SU-DHL-6 (cell line): Measurements from ENCODE around the gene CCR6.

Experiments used
- H2AFZ ChIP-seq: fragments of 200-600 bp; sonication (generic); 2 replicates; pipeline ENCODE4 v1.6.1; 2014; ENCODE audit warnings: low read depth, mild to moderate bottlenecking, moderate library complexity, mixed read lengths, antibody characterized with exemption, low read length; ENCODE audit not compliant: severe bottlenecking
- H3F3A ChIP-seq: fragments of 200-600 bp; shearing (Covaris generic); 2 replicates; pipeline ENCODE4 v1.6.0; 2016; ENCODE audit warnings: antibody characterized with exemption, mild to moderate bottlenecking; ENCODE audit not compliant: insufficient read depth
- H3K27ac ChIP-seq: fragments of 200-600 bp; sonication (generic); 2 replicates; pipeline ENCODE4 v1.5.1; 2016; ENCODE audit warnings: low read depth, mild to moderate bottlenecking, low read length, moderate library complexity, mixed read lengths
- H3K27me3 ChIP-seq: fragments of 200-600 bp; sonication (generic), shearing (Covaris generic); 2 replicates; pipeline ENCODE4 v1.6.0; 2014; ENCODE audit warnings: mild to moderate bottlenecking, low read length
- H3K36me3 ChIP-seq: fragments of 200-600 bp; sonication (generic); 2 replicates; pipeline ENCODE4 v1.6.1; 2014; ENCODE audit warnings: mild to moderate bottlenecking, low read length, mixed read lengths
- H3K4me2 ChIP-seq: fragments of 300-600, 200-600 bp; shearing (Covaris generic), sonication (generic); 2 replicates; pipeline ENCODE4 v1.6.0; 2014; ENCODE audit warnings: low read length, low read depth, mild to moderate bottlenecking; ENCODE audit not compliant: poor library complexity, severe bottlenecking
- H3K4me3 ChIP-seq: fragments of 200-600 bp; sonication (generic); 2 replicates; pipeline ENCODE4 v1.5.1; 2014; ENCODE audit warnings: antibody characterized with exemption, low read length, mild to moderate bottlenecking, mixed read lengths; ENCODE audit not compliant: insufficient read depth, poor library complexity, severe bottlenecking
- H3K79me2 ChIP-seq: fragments of 200-600 bp; sonication (generic); 2 replicates; pipeline ENCODE4 v1.6.1; 2014; ENCODE audit warnings: mild to moderate bottlenecking, low read length, moderate library complexity; ENCODE audit not compliant: insufficient read depth
- H3K9ac ChIP-seq: fragments of 200-600 bp; sonication (generic); 2 replicates; pipeline ENCODE4 v1.7.0; 2014; ENCODE audit warnings: mild to moderate bottlenecking, low read length
- H3K9me2 ChIP-seq: fragments of 200-600 bp; sonication (generic); replicated peaks from 2 replicates; pipeline ENCODE4 v1.6.1; 2014; ENCODE audit warnings: low read length; ENCODE audit not compliant: insufficient read depth
- H3K9me3 ChIP-seq: fragments of 200-600 bp; sonication (generic); 2 replicates; pipeline ENCODE4 v1.6.1; 2014; ENCODE audit warnings: low read length, mixed read lengths; ENCODE audit not compliant: insufficient read depth
- H4K20me1 ChIP-seq: fragments of 200-600 bp; sonication (generic); 2 replicates; pipeline ENCODE4 v1.6.1; 2014; ENCODE audit warnings: low read depth, mild to moderate bottlenecking, antibody characterized with exemption, low read length, moderate library complexity, mixed read lengths
- EZH2phosphoT487 ChIP-seq: fragments of 200-600 bp; sonication (generic), shearing (Covaris generic); conservative IDR thresholded peaks from 2 replicates; pipeline ENCODE4 v1.6.1; 2018; ENCODE audit warnings: mild to moderate bottlenecking, antibody characterized with exemption, low read length, moderate library complexity, mixed read lengths
- TF ChIP-seq, protein P1 (sequence below): fragments of 200-600 bp; sonication (generic); IDR thresholded peaks from one replicate; pipeline ENCODE4 v1.5.1; 2017; ENCODE audit warnings: antibody characterized with exemption, mild to moderate bottlenecking, low read length, moderate library complexity; ENCODE audit not compliant: insufficient read depth, poor library complexity, severe bottlenecking

The CCR6 gene

DNA sequence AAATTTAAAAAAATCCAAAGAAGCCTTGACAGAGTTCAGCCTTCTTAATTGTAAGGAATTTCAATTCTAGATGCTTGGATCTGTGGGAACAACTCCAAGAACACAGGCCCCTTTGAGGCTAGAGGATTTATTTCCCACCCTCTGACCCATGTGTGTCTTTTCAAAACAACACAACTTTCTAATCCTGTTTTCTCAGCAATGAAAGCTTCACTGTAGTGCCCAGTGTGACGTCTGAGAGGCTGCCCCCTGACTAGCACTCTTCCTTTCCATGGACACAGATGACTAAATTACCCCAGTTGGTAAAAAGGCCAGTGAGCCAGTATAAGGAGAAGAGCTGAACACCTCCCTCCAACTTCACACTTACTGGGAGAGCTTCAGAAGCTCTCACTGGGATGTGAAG lies 16.5 kb upstream of the CCR6 start:
- Histone ChIP-seq H3K36me3 (no peaks in the 10 kb centered on the region), H2AFZ (no peak overlapping the region), H3K4me3 (no peak overlapping the region), H3K9me2 (no peaks in the 10 kb centered on the region), H4K20me1 (no peaks in the 10 kb centered on the region), H3F3A (no peaks in the 10 kb centered on the region), H3K27me3 (no peaks in the 10 kb centered on the region), H3K9me3 (no peaks in the 10 kb centered on the region), H3K9ac (no peak overlapping the region), H3K4me2 (no peak overlapping the region), H3K27ac (no peak overlapping the region), H3K79me2 (no peaks in the 10 kb centered on the region)
- no peak for TF ChIP-seq EZH2phosphoT487
- TF ChIP-seq, protein P1, sequence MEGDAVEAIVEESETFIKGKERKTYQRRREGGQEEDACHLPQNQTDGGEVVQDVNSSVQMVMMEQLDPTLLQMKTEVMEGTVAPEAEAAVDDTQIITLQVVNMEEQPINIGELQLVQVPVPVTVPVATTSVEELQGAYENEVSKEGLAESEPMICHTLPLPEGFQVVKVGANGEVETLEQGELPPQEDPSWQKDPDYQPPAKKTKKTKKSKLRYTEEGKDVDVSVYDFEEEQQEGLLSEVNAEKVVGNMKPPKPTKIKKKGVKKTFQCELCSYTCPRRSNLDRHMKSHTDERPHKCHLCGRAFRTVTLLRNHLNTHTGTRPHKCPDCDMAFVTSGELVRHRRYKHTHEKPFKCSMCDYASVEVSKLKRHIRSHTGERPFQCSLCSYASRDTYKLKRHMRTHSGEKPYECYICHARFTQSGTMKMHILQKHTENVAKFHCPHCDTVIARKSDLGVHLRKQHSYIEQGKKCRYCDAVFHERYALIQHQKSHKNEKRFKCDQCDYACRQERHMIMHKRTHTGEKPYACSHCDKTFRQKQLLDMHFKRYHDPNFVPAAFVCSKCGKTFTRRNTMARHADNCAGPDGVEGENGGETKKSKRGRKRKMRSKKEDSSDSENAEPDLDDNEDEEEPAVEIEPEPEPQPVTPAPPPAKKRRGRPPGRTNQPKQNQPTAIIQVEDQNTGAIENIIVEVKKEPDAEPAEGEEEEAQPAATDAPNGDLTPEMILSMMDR = no peak

DNA sequence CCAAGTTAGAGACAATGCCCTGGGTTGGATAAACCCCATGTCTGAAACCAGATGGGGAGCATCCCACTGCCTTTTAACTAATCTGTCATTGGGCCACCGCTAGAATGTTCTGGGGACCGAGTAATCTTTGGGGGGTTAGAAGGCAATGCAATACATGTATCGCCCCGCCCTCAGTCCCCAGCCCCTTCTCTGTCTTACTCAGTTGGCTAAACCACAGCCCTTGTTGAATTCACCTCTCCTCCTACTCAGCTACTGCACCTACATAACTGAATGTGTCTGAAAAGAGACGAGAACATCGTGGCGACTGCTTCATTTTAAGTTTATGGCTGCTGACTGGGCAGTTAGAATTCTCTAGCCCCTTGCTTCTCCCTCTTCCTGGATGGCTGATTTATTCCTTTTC lies 15.1 kb upstream of the CCR6 start:
- Histone ChIP-seq H3K4me2 (no peak overlapping the region), H2AFZ (no peak overlapping the region), H3K4me3 (no peak overlapping the region), H3K9me3 (no peaks in the 10 kb centered on the region), H3K27me3 (no peaks in the 10 kb centered on the region), H3K9me2 (no peaks in the 10 kb centered on the region), H3F3A (no peaks in the 10 kb centered on the region), H4K20me1 (no peaks in the 10 kb centered on the region), H3K36me3 (no peaks in the 10 kb centered on the region), H3K9ac (no peak overlapping the region), H3K79me2 (no peaks in the 10 kb centered on the region), H3K27ac (no peak overlapping the region)
- TF ChIP-seq, protein P1 = no peak
- TF ChIP-seq EZH2phosphoT487 = no peak

DNA sequence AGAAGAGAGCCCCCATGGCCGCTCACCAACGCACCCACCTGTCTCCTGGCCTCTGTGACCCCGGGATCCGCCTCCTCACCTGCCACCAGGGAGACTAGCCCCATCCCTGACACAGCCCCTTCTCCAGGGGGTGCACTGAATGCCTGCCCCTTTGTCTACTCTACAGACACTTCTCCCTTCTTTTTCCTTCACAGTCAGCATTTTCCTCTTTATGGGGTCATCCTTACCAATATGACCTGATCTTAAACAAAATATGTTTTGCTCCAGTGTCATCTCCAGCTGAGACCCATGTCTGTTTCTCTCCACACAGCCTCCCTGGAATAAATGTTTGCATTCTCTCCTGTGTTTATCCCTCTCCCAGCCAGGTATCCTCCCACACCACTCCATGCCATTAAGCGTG lies 14.6 kb upstream of the CCR6 start:
- no peaks in the 10 kb centered on the region for H4K20me1 ChIP-seq
- H3K4me3 ChIP-seq = no peak overlapping the region

More for the DNA sequence above, 14.6 kb upstream of the CCR6 start:
- TF ChIP-seq, protein P1 = no peak
- no peak for TF ChIP-seq EZH2phosphoT487
- H3K27ac ChIP-seq = no peak overlapping the region
- H3K9me3 ChIP-seq = no peaks in the 10 kb centered on the region
- H2AFZ ChIP-seq = no peak overlapping the region
- H3K79me2 ChIP-seq = no peaks in the 10 kb centered on the region
- H3K9ac ChIP-seq = no peak overlapping the region
- no peaks in the 10 kb centered on the region for H3F3A ChIP-seq
- H3K9me2 ChIP-seq = no peaks in the 10 kb centered on the region
- H3K4me2 ChIP-seq = no peak overlapping the region
- no peaks in the 10 kb centered on the region for H3K36me3 ChIP-seq
- no peaks in the 10 kb centered on the region for H3K27me3 ChIP-seq
